ENCODE results near the gene MGRN1.

Gene MGRN1

DNA sequence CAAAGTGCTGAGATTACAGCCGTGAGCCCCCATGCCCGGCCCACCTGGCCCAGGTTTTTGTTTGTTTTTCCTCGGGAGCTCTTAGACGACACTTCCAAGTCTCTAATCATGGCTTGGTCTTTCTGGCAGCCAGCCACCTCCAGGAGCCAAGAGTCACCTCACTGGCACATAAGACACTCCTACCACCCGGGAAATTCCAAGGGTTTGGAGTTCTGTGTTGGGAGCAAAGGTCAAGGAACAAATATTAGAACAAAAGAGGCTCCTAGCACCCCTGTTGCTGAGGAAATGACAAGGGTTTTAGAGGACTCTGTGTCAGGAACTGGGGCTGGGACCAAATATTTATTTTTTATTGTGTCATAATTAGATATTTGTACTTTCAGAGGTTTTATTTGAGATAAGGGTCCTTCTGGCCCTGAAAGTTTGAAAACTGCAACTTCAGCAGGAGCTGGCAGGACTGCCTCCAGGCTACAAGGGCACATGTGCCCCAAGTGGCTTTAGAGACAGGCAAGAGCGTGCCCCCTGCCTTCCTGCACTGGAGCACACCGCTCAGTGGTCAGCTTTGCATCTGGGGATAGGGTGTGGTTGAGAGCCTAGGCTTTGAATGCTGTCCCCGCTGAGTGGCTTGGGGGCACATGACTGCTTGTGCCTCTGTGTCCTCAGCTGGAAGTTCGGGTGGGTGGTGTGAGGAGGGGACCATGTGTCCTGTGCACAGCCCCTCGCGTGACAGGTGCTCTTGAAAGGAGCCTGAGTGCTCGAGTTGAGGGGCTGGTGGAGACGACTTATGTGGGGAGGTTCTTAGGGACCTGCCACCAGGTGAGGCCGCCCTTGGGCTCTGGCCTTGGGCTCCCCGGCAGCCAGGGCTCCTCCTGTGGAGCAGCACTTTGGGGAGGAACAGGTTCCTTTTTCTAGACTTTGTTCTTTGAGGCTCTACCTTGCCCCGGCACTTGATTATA lies 29.7 kb downstream of the MGRN1 start:
- DNase-seq (ENCODE audit: low read depth in 2 of 2): no peak

DNA sequence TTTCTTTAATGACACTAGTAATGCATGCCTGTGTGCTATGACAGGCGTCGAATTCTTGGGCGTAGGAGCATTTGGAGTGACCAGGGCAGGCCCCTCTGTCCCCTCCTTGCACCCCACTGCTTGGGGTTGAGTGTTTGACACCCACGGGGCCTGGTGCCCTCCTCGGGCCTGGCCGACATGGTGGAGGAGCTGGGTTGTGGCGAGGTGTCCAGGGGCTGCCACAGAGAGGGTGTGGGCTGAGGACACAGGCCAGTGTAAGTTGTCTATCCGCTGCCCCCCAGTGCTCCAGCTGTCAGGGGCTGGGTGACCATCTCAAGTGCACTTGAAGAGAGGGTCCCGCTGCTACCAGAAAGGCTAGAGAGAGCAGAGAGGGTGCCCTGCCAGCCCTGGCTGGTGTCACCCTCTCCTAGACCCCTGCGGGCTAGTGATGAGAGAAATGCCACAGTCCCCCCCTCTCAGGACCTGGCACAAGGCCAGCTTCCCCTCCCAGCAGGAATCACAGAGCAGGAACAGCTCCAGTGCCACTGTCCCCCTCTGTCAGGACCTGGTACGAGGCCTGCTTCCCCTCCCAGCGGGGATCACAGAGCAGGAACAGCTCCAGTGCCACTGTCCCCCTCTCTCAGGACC lies 30.5 kb downstream of the MGRN1 start:
- no peak for DNase-seq (ENCODE audit: low read depth in 2 of 2)

GRCh38 chr16:4655801-4656200 lies 31.2 kb downstream of the MGRN1 start:
- DNase-seq (ENCODE audit: low read depth in 2 of 2): no peak

GRCh38 chr16:4656221-4656620 lies 31.6 kb downstream of the MGRN1 start:
- no peak for DNase-seq (ENCODE audit: low read depth in 2 of 2)

- no peak for DNase-seq (ENCODE audit: low read depth in 2 of 2)
These were observed 32.4 kb downstream of the MGRN1 start for GRCh38 chr16:4656695-4657686.

- no peak for DNase-seq (ENCODE audit: low read depth in 2 of 2)
These were observed 35.0 kb downstream of the MGRN1 start for GRCh38 chr16:4659363-4660353.

- peak; percentile 64 to 83 for DNase-seq (ENCODE audit: low read depth in 2 of 2)
These were observed 35.9 kb downstream of the MGRN1 start for GRCh38 chr16:4660454-4661007.

- no peak for DNase-seq (ENCODE audit: low read depth in 2 of 2)
These were observed 37.0 kb downstream of the MGRN1 start for GRCh38 chr16:4661661-4662060.

GRCh38 chr16:4663465-4663776 lies 38.8 kb downstream of the MGRN1 start:
- no peak for DNase-seq (ENCODE audit: low read depth in 2 of 2)

GRCh38 chr16:4663777-4664465 lies 39.3 kb downstream of the MGRN1 start:
- no peak for DNase-seq (ENCODE audit: low read depth in 2 of 2)

DNA sequence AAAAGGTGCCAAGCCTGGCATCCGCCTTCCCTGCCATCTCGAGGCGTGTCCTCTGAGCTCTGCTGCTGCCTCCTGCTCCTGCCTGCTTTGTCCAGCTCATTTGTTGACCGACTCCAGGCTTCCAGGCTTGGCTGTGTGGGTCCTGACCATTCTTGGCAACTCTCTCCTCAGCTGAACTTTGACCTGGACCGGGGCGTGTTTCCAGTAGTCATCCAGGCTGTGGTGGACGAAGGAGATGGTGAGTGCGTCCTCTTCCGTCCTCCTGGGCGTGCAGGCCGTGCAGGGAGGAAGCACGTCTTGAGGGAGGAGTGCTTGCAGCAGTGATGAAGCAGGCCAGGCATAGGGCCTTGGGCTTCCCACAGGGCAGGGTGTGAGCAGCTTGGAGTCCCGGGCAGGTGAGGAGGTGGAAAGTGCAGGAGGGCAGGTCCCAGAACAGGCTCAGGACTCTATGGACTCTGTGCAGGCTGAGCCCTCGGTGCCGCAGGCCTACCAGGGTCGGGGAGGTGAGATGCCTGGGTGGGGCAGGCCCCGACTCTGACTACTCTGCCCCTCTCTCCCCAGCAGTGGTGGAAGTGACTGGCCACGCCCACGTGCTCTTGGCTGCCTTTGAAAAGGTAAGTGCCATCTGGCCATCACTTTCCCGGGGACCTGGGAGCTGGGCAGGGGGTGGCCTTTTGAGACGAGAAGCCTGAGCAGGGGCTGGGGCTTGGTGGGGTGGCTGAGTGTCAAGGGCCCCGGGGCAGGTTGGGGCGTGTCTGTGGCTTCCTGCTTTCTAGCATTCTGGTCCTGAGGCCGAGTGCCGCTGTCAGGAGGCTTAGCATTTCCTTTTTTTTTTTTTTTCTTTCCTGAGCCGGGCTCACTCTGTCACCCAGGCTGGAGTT lies 40.2 kb downstream of the MGRN1 start:
- DNase-seq (ENCODE audit: low read depth in 2 of 2): no peak

GRCh38 chr16:4666537-4667202 lies 42.0 kb downstream of the MGRN1 start:
- DNase-seq (ENCODE audit: low read depth in 2 of 2): no peak

GRCh38 chr16:4667203-4667963 lies 42.8 kb downstream of the MGRN1 start:
- no peak for DNase-seq (ENCODE audit: low read depth in 2 of 2)

DNA sequence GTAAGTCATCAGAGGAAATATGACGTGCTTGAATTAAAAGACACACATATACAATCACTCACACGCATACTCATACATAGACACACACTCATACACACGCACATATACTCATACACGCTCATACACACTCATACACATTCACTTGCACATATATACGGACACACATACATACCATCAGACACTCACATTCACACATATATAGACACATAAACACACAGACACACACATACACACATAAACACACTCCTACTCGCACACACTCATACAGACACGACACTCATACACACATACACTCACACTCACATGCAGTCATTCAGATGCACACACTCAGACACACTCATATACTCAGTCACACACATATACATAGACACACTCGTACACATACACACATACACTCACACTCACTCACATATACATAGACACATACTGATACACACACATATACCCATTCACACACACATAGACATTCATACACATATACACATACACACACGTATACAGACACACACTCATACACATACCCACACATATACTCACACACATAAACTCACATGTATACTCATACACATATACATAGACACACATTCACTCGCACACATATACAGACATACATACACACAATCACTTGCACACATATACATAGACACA lies 43.8 kb downstream of the MGRN1 start:
- no peak for DNase-seq (ENCODE audit: low read depth in 2 of 2)

- no peak for DNase-seq (ENCODE audit: low read depth in 2 of 2)
These were observed 48.9 kb downstream of the MGRN1 start for GRCh38 chr16:4673387-4674046.

DNA sequence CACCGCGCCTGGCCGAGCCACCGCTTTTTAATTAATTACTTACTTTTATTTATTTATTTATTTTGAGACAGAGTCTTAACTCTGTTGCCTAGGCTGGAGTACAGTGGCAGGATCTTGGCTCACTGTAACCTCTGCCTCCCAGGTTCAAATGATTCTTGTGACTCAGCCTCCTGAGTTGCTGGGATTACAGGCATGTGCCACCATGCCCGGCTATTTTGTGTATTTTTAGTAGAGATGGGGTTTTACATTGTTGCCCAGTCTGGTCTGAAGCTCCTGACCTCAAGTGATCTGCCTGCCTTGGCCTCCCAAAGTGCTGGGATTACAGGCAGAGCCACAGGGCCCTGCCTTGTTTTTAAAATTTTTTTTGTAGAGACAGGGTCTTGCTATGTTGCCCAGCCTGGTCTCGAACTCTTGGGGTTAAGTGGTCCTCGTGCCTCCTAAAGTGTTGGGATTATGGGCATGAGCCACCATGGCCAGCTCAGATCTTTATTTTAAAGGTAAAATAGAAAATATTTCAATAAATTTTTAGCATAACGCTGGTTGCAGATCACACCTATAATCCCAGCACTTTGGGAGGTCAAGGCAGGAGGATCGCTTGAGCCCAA lies 50.4 kb downstream of the MGRN1 start:
- DNase-seq (ENCODE audit: low read depth in 2 of 2): no peak

Measured in stimulated activated CD4-positive, alpha-beta T cell treated with anti-CD3 and anti-CD28 coated beads, Interleukin-15, amount 100 ng/mL, for 48 hours (primary cell).